Neural progenitor cell (in vitro differentiated cells): ENCODE data around the gene TINAGL1. TPM values are rescaled to one million over a fixed set of nuclear protein-coding genes. Genes with fewer than 3 reads are reported as not detected.
A peak's percentile ranks its signal among the peaks of the same experiment; 100 is the strongest.

ENCODE experiments used
- DNase-seq: peaks from one replicate; pipeline ENCODE4 v3.0.0-alpha.2; 2016; ENCODE audit warnings: low spot score
- H2AFZ ChIP-seq: fragments of 200-600 bp; sonication (generic); replicated peaks from 2 replicates; pipeline ENCODE4 v1.6.1; 2016; ENCODE audit warnings: antibody characterized with exemption
- H3F3A ChIP-seq: fragments of 200-600 bp; sonication (generic); 2 replicates; pipeline ENCODE4 v1.6.1; 2016; ENCODE audit warnings: antibody characterized with exemption, low read depth
- H3K27ac ChIP-seq: fragments of 200-600 bp; sonication (generic); 2 replicates; pipeline ENCODE4 v1.5.1; 2016; ENCODE audit warnings: mild to moderate bottlenecking
- H3K27me3 ChIP-seq: fragments of 200-600 bp; sonication (generic); 2 replicates; pipeline ENCODE4 v1.6.1; 2016; ENCODE audit warnings: mild to moderate bottlenecking, moderate library complexity
- H3K36me3 ChIP-seq: fragments of 200-600 bp; sonication (generic); 2 replicates; pipeline ENCODE4 v1.5.1; 2016
- H3K4me1 ChIP-seq: fragments of 200-600 bp; sonication (generic); 2 replicates; pipeline ENCODE4 v1.6.1; 2016; ENCODE audit warnings: mixed run types
- H3K4me2 ChIP-seq: fragments of 200-600 bp; sonication (generic); 2 replicates; pipeline ENCODE4 v1.6.1; 2016
- H3K4me3 ChIP-seq: fragments of 200-600 bp; sonication (generic); 2 replicates; pipeline ENCODE4 v1.5.1; 2016
- H3K79me2 ChIP-seq: fragments of 200-600 bp; sonication (generic); 2 replicates; pipeline ENCODE4 v1.6.1; 2016; ENCODE audit warnings: low read depth
- H3K9ac ChIP-seq: fragments of 200-600 bp; sonication (generic); 2 replicates; pipeline ENCODE4 v1.6.1; 2016
- H3K9me3 ChIP-seq: fragments of 200-600 bp; sonication (generic); 2 replicates; pipeline ENCODE4 v1.5.1; 2016; ENCODE audit warnings: low read depth
- H4K20me1 ChIP-seq: fragments of 200-600 bp; sonication (generic); 2 replicates; pipeline ENCODE4 v1.6.1; 2016; ENCODE audit warnings: low read depth
- H3K27ac Mint-ChIP-seq: 3 replicates; pipeline ENCODE4 v1.8.0; 2021; ENCODE audit warnings: mixed read lengths
- H3K27me3 Mint-ChIP-seq: 2 replicates; pipeline ENCODE4 v1.8.0; 2022; ENCODE audit warnings: low read depth, mild to moderate bottlenecking, inconsistent platforms, moderate library complexity, mixed read lengths; ENCODE audit not compliant: insufficient read depth
- H3K36me3 Mint-ChIP-seq: 3 replicates; pipeline ENCODE4 v1.8.0; 2021; ENCODE audit warnings: mixed read lengths
- H3K4me1 Mint-ChIP-seq: 3 replicates; pipeline ENCODE4 v1.8.0; 2021; ENCODE audit warnings: mixed read lengths
- H3K4me3 Mint-ChIP-seq: 3 replicates; pipeline ENCODE4 v1.8.0; 2021; ENCODE audit warnings: mild to moderate bottlenecking, moderate library complexity, mixed read lengths
- H3K9me3 Mint-ChIP-seq: 3 replicates; pipeline ENCODE4 v1.8.0; 2020; ENCODE audit warnings: mixed read lengths
- EZH2 ChIP-seq: fragments of 200-600 bp; sonication (generic); IDR thresholded peaks from 2 replicates; pipeline ENCODE4 v1.6.1; 2017; ENCODE audit warnings: antibody characterized with exemption, mild to moderate bottlenecking, moderate library complexity
- EZH2phosphoT487 ChIP-seq: fragments of 200-600 bp; sonication (generic); IDR thresholded peaks from 2 replicates; pipeline ENCODE4 v1.6.1; 2017; ENCODE audit warnings: antibody characterized with exemption
- total RNA-seq: library from RNA; depleted of rRNA; stranded (reverse); fragments of >200 nt; gene quantifications from 2 replicates; pipeline ENCODE4 v1.2.3, GENCODE V29; 2015; ENCODE audit warnings: low replicate concordance
- TF ChIP-seq, protein P1 (sequence below): fragments of 200-600 bp; sonication (generic); IDR thresholded peaks from 2 replicates; pipeline ENCODE4 v1.5.1; 2017; ENCODE audit warnings: antibody characterized with exemption, mild to moderate bottlenecking

The TINAGL1 gene
- total RNA-seq, 1 donor from 2014 or later: not detected

GRCh38 chr1:31587720-31588423, 11.6 kb downstream of the TINAGL1 start:
- Histone ChIP-seq H3K27ac (no peak overlapping the region), H3K4me1 (no peaks in the 10 kb centered on the region), H3K27me3 (peaks cover 51% of the 10 kb centered on the region), H3K9ac (no peak overlapping the region), H3K4me2 (no peak overlapping the region), H3K4me3 (no peak overlapping the region), H3K79me2 (no peaks in the 10 kb centered on the region), H3F3A (peaks cover 4% of the 10 kb centered on the region), H2AFZ (no peak overlapping the region), H4K20me1 (peaks cover 3% of the 10 kb centered on the region), H3K9me3 (no peaks in the 10 kb centered on the region), H3K36me3 (no peaks in the 10 kb centered on the region)
- peaks cover 22% of the 10 kb centered on the region for H3K27me3 Mint-ChIP-seq
- DNase-seq: peak; percentile 85
- H3K4me1 Mint-ChIP-seq: peaks cover 3% of the 10 kb centered on the region
- peak overlapping the region; percentile 46 for H3K4me3 Mint-ChIP-seq
- no peaks in the 10 kb centered on the region for H3K9me3 Mint-ChIP-seq
- H3K36me3 Mint-ChIP-seq: no peaks in the 10 kb centered on the region
- no peak overlapping the region for H3K27ac Mint-ChIP-seq
- TF ChIP-seq, protein P1, sequence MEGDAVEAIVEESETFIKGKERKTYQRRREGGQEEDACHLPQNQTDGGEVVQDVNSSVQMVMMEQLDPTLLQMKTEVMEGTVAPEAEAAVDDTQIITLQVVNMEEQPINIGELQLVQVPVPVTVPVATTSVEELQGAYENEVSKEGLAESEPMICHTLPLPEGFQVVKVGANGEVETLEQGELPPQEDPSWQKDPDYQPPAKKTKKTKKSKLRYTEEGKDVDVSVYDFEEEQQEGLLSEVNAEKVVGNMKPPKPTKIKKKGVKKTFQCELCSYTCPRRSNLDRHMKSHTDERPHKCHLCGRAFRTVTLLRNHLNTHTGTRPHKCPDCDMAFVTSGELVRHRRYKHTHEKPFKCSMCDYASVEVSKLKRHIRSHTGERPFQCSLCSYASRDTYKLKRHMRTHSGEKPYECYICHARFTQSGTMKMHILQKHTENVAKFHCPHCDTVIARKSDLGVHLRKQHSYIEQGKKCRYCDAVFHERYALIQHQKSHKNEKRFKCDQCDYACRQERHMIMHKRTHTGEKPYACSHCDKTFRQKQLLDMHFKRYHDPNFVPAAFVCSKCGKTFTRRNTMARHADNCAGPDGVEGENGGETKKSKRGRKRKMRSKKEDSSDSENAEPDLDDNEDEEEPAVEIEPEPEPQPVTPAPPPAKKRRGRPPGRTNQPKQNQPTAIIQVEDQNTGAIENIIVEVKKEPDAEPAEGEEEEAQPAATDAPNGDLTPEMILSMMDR: peak; percentile 78
- no peak for TF ChIP-seq EZH2phosphoT487
- no peak for TF ChIP-seq EZH2

- Histone ChIP-seq H3K9ac (no peak overlapping the region), H4K20me1 (peaks cover 3% of the 10 kb centered on the region), H3K4me2 (peak overlapping the region; percentile 73), H2AFZ (peak overlapping the region; percentile 85), H3K79me2 (no peaks in the 10 kb centered on the region), H3K9me3 (no peaks in the 10 kb centered on the region), H3K36me3 (no peaks in the 10 kb centered on the region), H3K4me3 (peak overlapping the region; percentile 42), H3F3A (peaks cover 4% of the 10 kb centered on the region), H3K4me1 (no peaks in the 10 kb centered on the region), H3K27ac (no peak overlapping the region), H3K27me3 (peaks cover 58% of the 10 kb centered on the region)
- no peaks in the 10 kb centered on the region for H3K36me3 Mint-ChIP-seq
- peaks cover 22% of the 10 kb centered on the region for H3K27me3 Mint-ChIP-seq
- peaks cover 3% of the 10 kb centered on the region for H3K4me1 Mint-ChIP-seq
- DNase-seq: peak; percentile 51
- no peak overlapping the region for H3K4me3 Mint-ChIP-seq
- no peaks in the 10 kb centered on the region for H3K9me3 Mint-ChIP-seq
- no peak overlapping the region for H3K27ac Mint-ChIP-seq
- TF ChIP-seq EZH2: peak; percentile 83
- TF ChIP-seq EZH2phosphoT487: peak; percentile 74
- TF ChIP-seq, protein P1: no peak
Observed at GRCh38 chr1:31588751-31589515, 12.6 kb downstream of the TINAGL1 start.

DNA sequence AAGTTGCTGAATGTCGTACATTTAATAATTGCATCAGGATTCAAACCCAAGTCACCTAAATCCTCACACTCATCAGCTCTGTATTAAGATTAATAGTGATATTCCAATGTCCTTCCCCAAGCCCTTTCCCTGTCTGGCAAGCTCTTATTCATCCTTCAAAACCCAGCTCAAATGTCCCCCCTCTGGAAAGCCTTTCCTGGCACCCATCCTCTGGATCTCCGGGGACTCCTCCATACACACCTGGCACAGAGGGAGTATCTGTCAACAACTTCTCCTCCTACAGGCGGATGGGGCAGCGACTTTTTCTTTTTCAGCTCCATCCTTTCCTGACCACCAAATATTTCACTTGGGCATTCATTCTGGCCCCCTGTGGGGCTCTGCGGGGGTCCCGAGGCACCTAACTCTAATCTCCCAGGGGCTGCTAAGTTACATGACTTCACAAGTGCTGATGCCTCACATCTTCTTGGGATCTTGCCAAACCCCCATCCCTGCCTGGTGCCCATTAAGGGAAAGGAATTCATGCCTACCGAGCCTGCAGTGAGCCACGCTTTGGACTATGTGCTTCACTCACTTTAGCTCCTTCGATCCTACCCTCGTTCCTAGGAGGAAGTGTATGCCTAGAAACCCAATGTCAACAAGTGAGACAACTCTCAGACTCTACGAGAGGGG, 15.2 kb downstream of the TINAGL1 start:
- Mint-ChIP-seq H3K36me3 (no peaks in the 10 kb centered on the region), H3K4me1 (peaks cover 8% of the 10 kb centered on the region), H3K27me3 (peaks cover 25% of the 10 kb centered on the region), H3K27ac (no peak overlapping the region), H3K4me3 (no peak overlapping the region), H3K9me3 (no peaks in the 10 kb centered on the region)
- Histone ChIP-seq H3K27ac (no peak overlapping the region), H3K4me2 (no peak overlapping the region), H3K9me3 (no peaks in the 10 kb centered on the region), H3K9ac (no peak overlapping the region), H4K20me1 (peaks cover 3% of the 10 kb centered on the region), H3F3A (peaks cover 4% of the 10 kb centered on the region), H3K36me3 (no peaks in the 10 kb centered on the region), H3K4me3 (no peak overlapping the region), H3K79me2 (no peaks in the 10 kb centered on the region), H3K4me1 (no peaks in the 10 kb centered on the region), H3K27me3 (peaks cover 58% of the 10 kb centered on the region), H2AFZ (no peak overlapping the region)
- TF ChIP-seq EZH2phosphoT487 (no peak), EZH2 (no peak)
- TF ChIP-seq, protein P1: no peak
- no peak for DNase-seq
